HG03159 (cell line): ENCODE data around the gene HSCB.
"Not testable (repeated sequence)": the region's sequence is repeated elsewhere in the genome, so short reads cannot be mapped to it uniquely, and the experiment has no call there.

Experiments
- ATAC-seq: cut with Tn5 transposase; IDR thresholded peaks from one replicate; pipeline ENCODE4 v1.9.1; 2021; ENCODE audit warnings: mild to moderate bottlenecking, moderate library complexity; ENCODE audit not compliant: unreplicated experiment

The HSCB gene

GRCh38 chr22:28737701-28738100, 4.1 kb upstream of the HSCB start:
- no peak for ATAC-seq

GRCh38 chr22:28738876-28739275, 3.0 kb upstream of the HSCB start:
- ATAC-seq, result not testable (repeated sequence)

GRCh38 chr22:28741200-28741784, 547 bp upstream of the HSCB start:
- no peak for ATAC-seq

GRCh38 chr22:28742562-28742962, 723 bp downstream of the HSCB start:
- ATAC-seq, result no peak

- no peak for ATAC-seq
These were observed 2.0 kb downstream of the HSCB start for GRCh38 chr22:28743852-28744251.

- no peak for ATAC-seq
These were observed 8.6 kb downstream of the HSCB start for GRCh38 chr22:28750471-28750881.

GRCh38 chr22:28754512-28754911, 12.7 kb downstream of the HSCB start:
- ATAC-seq, result not testable (repeated sequence)

- no peak for ATAC-seq
These were observed 18.2 kb downstream of the HSCB start for GRCh38 chr22:28759861-28760560.

GRCh38 chr22:28761449-28761755, 19.6 kb downstream of the HSCB start:
- ATAC-seq, result no peak

- ATAC-seq, result not testable (repeated sequence)
These were observed 20.2 kb downstream of the HSCB start for GRCh38 chr22:28762000-28762399.

- ATAC-seq, result no peak
These were observed 24.8 kb downstream of the HSCB start for GRCh38 chr22:28766628-28767027.

- ATAC-seq, result no peak
These were observed 27.0 kb downstream of the HSCB start for GRCh38 chr22:28768701-28769393.

GRCh38 chr22:28769394-28770085, 27.7 kb downstream of the HSCB start:
- ATAC-seq, result no peak

- ATAC-seq, result no peak
These were observed 29.5 kb downstream of the HSCB start for GRCh38 chr22:28771195-28771791.

GRCh38 chr22:28772633-28773460, 31.0 kb downstream of the HSCB start, which contains the start of gene CCDC117:
Gene CCDC117, plus strand, starts transcription at chr22:28772695. Its CDS starts 155 bp downstream, at chr22:28772850.
- ATAC-seq, result peak; percentile 85

- peak; percentile 28 for ATAC-seq
These were observed 31.6 kb downstream of the HSCB start for GRCh38 chr22:28773461-28773867.

GRCh38 chr22:28774378-28774777, 32.5 kb downstream of the HSCB start:
- ATAC-seq, result no peak

GRCh38 chr22:28779833-28780232, 38.0 kb downstream of the HSCB start:
- ATAC-seq, result no peak

- ATAC-seq, result no peak
These were observed 38.5 kb downstream of the HSCB start for GRCh38 chr22:28780296-28780695.
